HCT116 (cell line): ENCODE data around the gene DMD. TPM values are rescaled to one million over a fixed set of nuclear protein-coding genes. Genes with fewer than 3 reads are reported as not detected.

Experiments
- ATAC-seq: fragments of 200-7000 bp; cut with Tn5 transposase; 2 replicates; pipeline ENCODE4 v1.9.1; 2020; ENCODE audit warnings: mild to moderate bottlenecking, moderate library complexity
- BruUV-seq: library from RNA; stranded (reverse); fragments of 400-500 nt; replicated peaks from 2 replicates; lab custom pipeline; 2021; lab: Mats Ljungman, UMichigan
- CTCF ChIA-PET: fragments of 300-600 bp; sonication (Branson Sonifier 250); formaldehyde crosslinking; loops from one replicate; lab custom pipeline; 2021; ENCODE audit warnings: antibody characterized with exemption; lab: Charles Lee
- POLR2A ChIA-PET: fragments of 300-600, 350-600 bp; sonication (Branson Sonifier 250); formaldehyde crosslinking; loops from one replicate; lab custom pipeline; 2021; ENCODE audit warnings: antibody characterized with exemption; lab: Charles Lee
- RAD21 ChIA-PET, 2 experiments: fragments of 300-600 bp; sonication (Branson Sonifier 250); formaldehyde crosslinking; loops; one replicate each; lab custom pipeline; 2023; ENCODE audit warnings: low total read pairs in 2 of 2; ENCODE audit not compliant: uncharacterized antibody in 2 of 2, unreplicated experiment in 2 of 2, low non-redundant PET in 1 of 2; lab: Charles Lee
- DNase-seq: peaks from one replicate; pipeline ENCODE4 v3.0.0-alpha.2; 2010; ENCODE audit warnings: low read depth, low spot score
- H2AFZ ChIP-seq: fragments of 200-600 bp; shearing (Covaris generic), sonication (generic); 2 replicates; pipeline ENCODE4 v1.6.1; 2017; ENCODE audit warnings: low read depth, mixed run types, mixed read lengths, antibody characterized with exemption, low read length; ENCODE audit not compliant: poor library complexity, severe bottlenecking
- H3K27ac ChIP-seq: 2 replicates; pipeline ENCODE4 v1.5.1; 2012; ENCODE audit warnings: low read depth, low read length
- H3K27me3 ChIP-seq: fragments of 200-600 bp; sonication (generic); 2 replicates; pipeline ENCODE4 v1.6.1; 2016; ENCODE audit warnings: mixed run types, low read length, mixed read lengths; ENCODE audit not compliant: insufficient read depth
- H3K36me3 ChIP-seq, 2 experiments: fragments of 200-500 bp in 1 of 2; fragments of 200-600 bp in 1 of 2; sonication (Bioruptor generic) in 1 of 2; sonication (generic) in 1 of 2; 2 replicates each; pipeline versions ENCODE4 v1.5.1 to v1.6.1; 2014 to 2016; ENCODE audit warnings: low read length in 2 of 2, inconsistent platforms in 1 of 2, mixed read lengths in 1 of 2, mixed run types in 1 of 2; ENCODE audit not compliant: insufficient read depth in 2 of 2, control insufficient read depth in 1 of 2
- H3K4me1 ChIP-seq, 2 experiments: fragments of 200-600 bp in 1 of 2; sonication (generic) in 1 of 2; 2 replicates each; pipeline versions ENCODE4 v1.5.1 to v1.6.1; 2012 to 2017; ENCODE audit warnings: low read length in 2 of 2, inconsistent platforms in 1 of 2, mild to moderate bottlenecking in 1 of 2, mixed read lengths in 1 of 2, mixed run types in 1 of 2, moderate library complexity in 1 of 2; ENCODE audit not compliant: insufficient read depth in 2 of 2, control insufficient read depth in 1 of 2
- H3K4me2 ChIP-seq: fragments of 200-600 bp; sonication (generic); 2 replicates; pipeline ENCODE4 v1.6.1; 2017; ENCODE audit warnings: mixed run types, low read length, mixed read lengths
- H3K4me3 ChIP-seq, 2 experiments: fragments of 200-600 bp in 1 of 2; sonication (generic) in 1 of 2; replicated peaks in 1 of 2; 2 replicates each; pipeline ENCODE4 v1.5.1; 2011 to 2016; ENCODE audit warnings: low read length in 2 of 2, control low read depth in 1 of 2, low read depth in 1 of 2, mild to moderate bottlenecking in 1 of 2, mixed read lengths in 1 of 2, mixed run types in 1 of 2
- H3K79me2 ChIP-seq: fragments of 200-600 bp; sonication (generic); 2 replicates; pipeline ENCODE4 v1.6.1; 2017; ENCODE audit warnings: mild to moderate bottlenecking, mixed run types, low read length, moderate library complexity, mixed read lengths; ENCODE audit not compliant: insufficient read depth
- H3K9ac ChIP-seq: fragments of 200-600 bp; sonication (generic); 2 replicates; pipeline ENCODE4 v1.6.1; 2016; ENCODE audit warnings: low read length, mixed read lengths
- H3K9me2 ChIP-seq: fragments of 200-600 bp; sonication (generic), shearing (Covaris generic); 2 replicates; pipeline ENCODE4 v1.6.1; 2017; ENCODE audit warnings: mixed run types, mild to moderate bottlenecking, moderate library complexity; ENCODE audit not compliant: insufficient read depth
- H3K9me3 ChIP-seq, 2 experiments: fragments of 200-500 bp in 1 of 2; fragments of 200-600 bp in 1 of 2; sonication (Bioruptor generic) in 1 of 2; sonication (generic) in 1 of 2; 2 replicates each; pipeline ENCODE4 v1.6.1; 2014 to 2017; ENCODE audit warnings: low read length in 2 of 2, mixed read lengths in 2 of 2, inconsistent platforms in 1 of 2, low read depth in 1 of 2, mild to moderate bottlenecking in 1 of 2, mixed run types in 1 of 2, moderate library complexity in 1 of 2; ENCODE audit not compliant: control insufficient read depth in 1 of 2, insufficient read depth in 1 of 2
- H4K20me1 ChIP-seq: fragments of 200-600 bp; sonication (generic), shearing (Covaris generic); 2 replicates; pipeline ENCODE4 v1.6.1; 2017; ENCODE audit warnings: mixed run types, mild to moderate bottlenecking, moderate library complexity; ENCODE audit not compliant: insufficient read depth
- CBX3 ChIP-seq: IDR thresholded peaks from 2 replicates; pipeline ENCODE4 v1.6.1; 2012; ENCODE audit warnings: low read depth
- EGR1 ChIP-seq: IDR thresholded peaks from 2 replicates; pipeline ENCODE4 v1.6.1; 2012; ENCODE audit warnings: low read depth
- EZH2 ChIP-seq: fragments of 200-600 bp; sonication (generic); IDR thresholded peaks from 2 replicates; pipeline ENCODE4 v1.6.1; 2017; ENCODE audit warnings: antibody characterized with exemption, mixed run types
- EZH2phosphoT487 ChIP-seq: fragments of 200-600 bp; IDR thresholded peaks from 2 replicates; pipeline ENCODE4 v1.6.1; 2018; ENCODE audit warnings: antibody characterized with exemption, borderline replicate concordance
- FOSL1 ChIP-seq: IDR thresholded peaks from 2 replicates; pipeline ENCODE4 v1.6.1; 2012; ENCODE audit warnings: low read depth
- POLR2A ChIP-seq: IDR thresholded peaks from 2 replicates; pipeline ENCODE4 v1.7.0; 2011; ENCODE audit warnings: borderline replicate concordance; ENCODE audit not compliant: insufficient read depth, insufficient read length; ENCODE audit errors: extremely low read depth
- POLR2AphosphoS5 ChIP-seq: IDR thresholded peaks from 2 replicates; pipeline ENCODE4 v1.6.1; 2011; ENCODE audit warnings: mild to moderate bottlenecking, low read depth, low read length, moderate library complexity
- SIN3A ChIP-seq: IDR thresholded peaks from 2 replicates; pipeline ENCODE4 v1.6.1; 2012; ENCODE audit warnings: low read depth
- TCF7L2 ChIP-seq: IDR thresholded peaks from 2 replicates; pipeline ENCODE4 v1.7.0; 2011; ENCODE audit warnings: borderline replicate concordance, inconsistent platforms; ENCODE audit not compliant: insufficient read depth, insufficient read length; ENCODE audit errors: extremely low read depth
- intact Hi-C: fragments of 100-400 bp; cut with micrococcal nuclease; formaldehyde crosslinking; loops from 2 replicates; pipeline ENCODE4 v1.10.0; 2022
- total RNA-seq: library from RNA; stranded (reverse); gene quantifications from one replicate; pipeline ENCODE4 v1.2.1, GENCODE V29; 2021; ENCODE audit not compliant: unreplicated experiment
- TF ChIP-seq, protein P1 (sequence below): IDR thresholded peaks from 2 replicates; pipeline ENCODE4 v1.6.1; 2012; ENCODE audit warnings: low read depth
- TF ChIP-seq, protein P2 (sequence below), 3 experiments: fragments of 200-600 bp in 1 of 3; sonication (generic) in 1 of 3; IDR thresholded peaks in 2 of 3; conservative IDR thresholded peaks in 1 of 3; 2 replicates each; pipeline ENCODE4 v1.5.1; 2012 to 2017; ENCODE audit warnings: low read depth in 2 of 3, low read length in 2 of 3, antibody characterized with exemption in 1 of 3, borderline replicate concordance in 1 of 3, control low read depth in 1 of 3, mild to moderate bottlenecking in 1 of 3, mixed read lengths in 1 of 3, mixed run types in 1 of 3, moderate library complexity in 1 of 3; ENCODE audit not compliant: insufficient read depth in 1 of 3

Gene DMD
- total RNA-seq, 1 experiment from 2014 or later, result 0.05 TPM

DNA sequence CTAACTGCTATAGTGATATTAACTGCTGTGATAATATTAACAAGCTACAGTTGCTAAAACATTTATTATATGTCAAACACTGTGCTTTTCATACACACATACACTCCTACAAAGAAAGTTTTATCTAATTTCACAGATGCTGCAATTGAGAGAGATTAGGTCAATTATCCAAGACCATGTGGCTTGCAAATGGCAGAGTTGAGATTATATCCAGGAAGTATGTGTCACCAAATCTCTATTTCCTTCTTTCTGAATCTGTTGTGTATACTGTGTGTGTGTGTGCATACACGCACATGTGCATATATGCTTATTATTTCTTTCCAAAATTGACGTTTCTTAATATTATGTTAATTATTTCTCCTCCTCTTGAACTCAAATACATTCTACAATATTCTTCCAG is 1363.6 kb downstream of the DMD start:
- Histone ChIP-seq H3K36me3 (no peaks in the 10 kb centered on the region), H2AFZ (no peak overlapping the region), H3K9ac (no peak overlapping the region), H3K27ac (no peak overlapping the region), H3K9me2 (no peaks in the 10 kb centered on the region), H4K20me1 (no peaks in the 10 kb centered on the region), H3K4me2 (no peak overlapping the region), H3K4me3 (no peak overlapping the region), H3K79me2 (no peaks in the 10 kb centered on the region), H3K27me3 (no peaks in the 10 kb centered on the region), H3K4me1 (no peaks in the 10 kb centered on the region), H3K9me3 (no peaks in the 10 kb centered on the region)
- TF ChIP-seq, protein P1, sequence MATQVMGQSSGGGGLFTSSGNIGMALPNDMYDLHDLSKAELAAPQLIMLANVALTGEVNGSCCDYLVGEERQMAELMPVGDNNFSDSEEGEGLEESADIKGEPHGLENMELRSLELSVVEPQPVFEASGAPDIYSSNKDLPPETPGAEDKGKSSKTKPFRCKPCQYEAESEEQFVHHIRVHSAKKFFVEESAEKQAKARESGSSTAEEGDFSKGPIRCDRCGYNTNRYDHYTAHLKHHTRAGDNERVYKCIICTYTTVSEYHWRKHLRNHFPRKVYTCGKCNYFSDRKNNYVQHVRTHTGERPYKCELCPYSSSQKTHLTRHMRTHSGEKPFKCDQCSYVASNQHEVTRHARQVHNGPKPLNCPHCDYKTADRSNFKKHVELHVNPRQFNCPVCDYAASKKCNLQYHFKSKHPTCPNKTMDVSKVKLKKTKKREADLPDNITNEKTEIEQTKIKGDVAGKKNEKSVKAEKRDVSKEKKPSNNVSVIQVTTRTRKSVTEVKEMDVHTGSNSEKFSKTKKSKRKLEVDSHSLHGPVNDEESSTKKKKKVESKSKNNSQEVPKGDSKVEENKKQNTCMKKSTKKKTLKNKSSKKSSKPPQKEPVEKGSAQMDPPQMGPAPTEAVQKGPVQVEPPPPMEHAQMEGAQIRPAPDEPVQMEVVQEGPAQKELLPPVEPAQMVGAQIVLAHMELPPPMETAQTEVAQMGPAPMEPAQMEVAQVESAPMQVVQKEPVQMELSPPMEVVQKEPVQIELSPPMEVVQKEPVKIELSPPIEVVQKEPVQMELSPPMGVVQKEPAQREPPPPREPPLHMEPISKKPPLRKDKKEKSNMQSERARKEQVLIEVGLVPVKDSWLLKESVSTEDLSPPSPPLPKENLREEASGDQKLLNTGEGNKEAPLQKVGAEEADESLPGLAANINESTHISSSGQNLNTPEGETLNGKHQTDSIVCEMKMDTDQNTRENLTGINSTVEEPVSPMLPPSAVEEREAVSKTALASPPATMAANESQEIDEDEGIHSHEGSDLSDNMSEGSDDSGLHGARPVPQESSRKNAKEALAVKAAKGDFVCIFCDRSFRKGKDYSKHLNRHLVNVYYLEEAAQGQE, result no peak
- intact Hi-C loops, result no loop called here
- RAD21 ChIA-PET, result no interaction called here
- CTCF ChIA-PET, result no interaction called here
- ATAC-seq, result no peak
- POLR2A ChIA-PET, result no interaction called here
- no peak for DNase-seq
- no TSS peak for BruUV-seq

DNA sequence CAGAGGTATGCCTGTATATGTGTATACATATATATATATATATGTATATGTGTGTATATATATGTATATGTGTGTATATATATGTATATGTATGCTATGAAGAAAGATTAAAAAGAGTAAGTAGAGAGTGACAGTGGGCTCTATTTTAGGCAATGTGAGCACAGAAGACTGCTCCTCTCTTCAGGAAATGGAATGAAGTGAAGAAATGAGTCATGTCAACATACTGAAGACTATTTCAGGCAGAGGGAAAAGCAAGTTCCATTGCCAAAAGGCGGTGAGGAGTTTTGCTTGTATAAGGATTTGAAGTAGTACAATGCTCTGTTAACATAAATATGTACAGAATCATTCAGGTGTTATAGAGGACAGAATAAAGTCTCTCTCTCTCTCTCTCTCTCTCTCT is 1366.3 kb downstream of the DMD start:
- RAD21 ChIA-PET, result no interaction called here
- no peak for ATAC-seq
- no TSS peak for BruUV-seq
- TF ChIP-seq EZH2, result no peak
- no peak for TF ChIP-seq EZH2phosphoT487
- TF ChIP-seq POLR2AphosphoS5, result no peak
- TF ChIP-seq, protein P2, sequence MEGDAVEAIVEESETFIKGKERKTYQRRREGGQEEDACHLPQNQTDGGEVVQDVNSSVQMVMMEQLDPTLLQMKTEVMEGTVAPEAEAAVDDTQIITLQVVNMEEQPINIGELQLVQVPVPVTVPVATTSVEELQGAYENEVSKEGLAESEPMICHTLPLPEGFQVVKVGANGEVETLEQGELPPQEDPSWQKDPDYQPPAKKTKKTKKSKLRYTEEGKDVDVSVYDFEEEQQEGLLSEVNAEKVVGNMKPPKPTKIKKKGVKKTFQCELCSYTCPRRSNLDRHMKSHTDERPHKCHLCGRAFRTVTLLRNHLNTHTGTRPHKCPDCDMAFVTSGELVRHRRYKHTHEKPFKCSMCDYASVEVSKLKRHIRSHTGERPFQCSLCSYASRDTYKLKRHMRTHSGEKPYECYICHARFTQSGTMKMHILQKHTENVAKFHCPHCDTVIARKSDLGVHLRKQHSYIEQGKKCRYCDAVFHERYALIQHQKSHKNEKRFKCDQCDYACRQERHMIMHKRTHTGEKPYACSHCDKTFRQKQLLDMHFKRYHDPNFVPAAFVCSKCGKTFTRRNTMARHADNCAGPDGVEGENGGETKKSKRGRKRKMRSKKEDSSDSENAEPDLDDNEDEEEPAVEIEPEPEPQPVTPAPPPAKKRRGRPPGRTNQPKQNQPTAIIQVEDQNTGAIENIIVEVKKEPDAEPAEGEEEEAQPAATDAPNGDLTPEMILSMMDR (IDR thresholded peaks at IDR 0.05 in 2 of 3, conservative IDR thresholded peaks at IDR 0.05 in 1 of 3; ENCODE audit: borderline replicate concordance in 1 of 3, insufficient read depth in 1 of 3, low read depth in 2 of 3, low read length in 2 of 3), result no peak
- TF ChIP-seq CBX3, result no peak
- no peak for TF ChIP-seq TCF7L2
- no peak for TF ChIP-seq EGR1
- TF ChIP-seq FOSL1, result no peak
- TF ChIP-seq SIN3A, result no peak
- TF ChIP-seq, protein P1, result no peak
- TF ChIP-seq POLR2A, result no peak

More for the DNA sequence above, 1366.3 kb downstream of the DMD start:
- H3K79me2 ChIP-seq, result no peaks in the 10 kb centered on the region
- no peak overlapping the region for H3K4me2 ChIP-seq
- no peaks in the 10 kb centered on the region for H4K20me1 ChIP-seq
- no peaks in the 10 kb centered on the region for H3K9me2 ChIP-seq
- POLR2A ChIA-PET, result no interaction called here
- CTCF ChIA-PET, result no interaction called here
- H2AFZ ChIP-seq, result no peak overlapping the region
- H3K9me3 ChIP-seq, result no peaks in the 10 kb centered on the region
- H3K4me3 ChIP-seq, result no peak overlapping the region
- no peak overlapping the region for H3K9ac ChIP-seq
- DNase-seq, result no peak
- no peaks in the 10 kb centered on the region for H3K4me1 ChIP-seq
- no peaks in the 10 kb centered on the region for H3K36me3 ChIP-seq
- H3K27ac ChIP-seq, result no peak overlapping the region
- no peaks in the 10 kb centered on the region for H3K27me3 ChIP-seq
- intact Hi-C loops, result no loop called here
